Subcutaneous adipose tissue (tissue), 4 donors: ENCODE measurements around the gene TATDN3. TPM values are rescaled to one million over a fixed set of nuclear protein-coding genes. Genes with fewer than 3 reads are reported as not detected.

Experiments used
- total RNA-seq, 4 donors: library from RNA; depleted of rRNA; stranded (reverse); fragments of >200 nt; gene quantifications; one replicate each; pipeline ENCODE4 v1.1.0, GENCODE V29; 2016
- TF ChIP-seq, protein P1 (sequence below): fragments of 450-650 bp; IDR thresholded peaks from one replicate; pipeline ENCODE4 v1.5.1; 2016; ENCODE audit warnings: low read depth, mild to moderate bottlenecking, control low read depth, antibody characterized with exemption, moderate library complexity

Gene TATDN3
- total RNA-seq, 4 donors from 2014 or later: 16.1 to 27.1 (median 22.7) TPM

GRCh38 chr1:212780759-212781158, 10.9 kb upstream of the TATDN3 start:
- TF ChIP-seq, protein P1, sequence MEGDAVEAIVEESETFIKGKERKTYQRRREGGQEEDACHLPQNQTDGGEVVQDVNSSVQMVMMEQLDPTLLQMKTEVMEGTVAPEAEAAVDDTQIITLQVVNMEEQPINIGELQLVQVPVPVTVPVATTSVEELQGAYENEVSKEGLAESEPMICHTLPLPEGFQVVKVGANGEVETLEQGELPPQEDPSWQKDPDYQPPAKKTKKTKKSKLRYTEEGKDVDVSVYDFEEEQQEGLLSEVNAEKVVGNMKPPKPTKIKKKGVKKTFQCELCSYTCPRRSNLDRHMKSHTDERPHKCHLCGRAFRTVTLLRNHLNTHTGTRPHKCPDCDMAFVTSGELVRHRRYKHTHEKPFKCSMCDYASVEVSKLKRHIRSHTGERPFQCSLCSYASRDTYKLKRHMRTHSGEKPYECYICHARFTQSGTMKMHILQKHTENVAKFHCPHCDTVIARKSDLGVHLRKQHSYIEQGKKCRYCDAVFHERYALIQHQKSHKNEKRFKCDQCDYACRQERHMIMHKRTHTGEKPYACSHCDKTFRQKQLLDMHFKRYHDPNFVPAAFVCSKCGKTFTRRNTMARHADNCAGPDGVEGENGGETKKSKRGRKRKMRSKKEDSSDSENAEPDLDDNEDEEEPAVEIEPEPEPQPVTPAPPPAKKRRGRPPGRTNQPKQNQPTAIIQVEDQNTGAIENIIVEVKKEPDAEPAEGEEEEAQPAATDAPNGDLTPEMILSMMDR: no peak

DNA sequence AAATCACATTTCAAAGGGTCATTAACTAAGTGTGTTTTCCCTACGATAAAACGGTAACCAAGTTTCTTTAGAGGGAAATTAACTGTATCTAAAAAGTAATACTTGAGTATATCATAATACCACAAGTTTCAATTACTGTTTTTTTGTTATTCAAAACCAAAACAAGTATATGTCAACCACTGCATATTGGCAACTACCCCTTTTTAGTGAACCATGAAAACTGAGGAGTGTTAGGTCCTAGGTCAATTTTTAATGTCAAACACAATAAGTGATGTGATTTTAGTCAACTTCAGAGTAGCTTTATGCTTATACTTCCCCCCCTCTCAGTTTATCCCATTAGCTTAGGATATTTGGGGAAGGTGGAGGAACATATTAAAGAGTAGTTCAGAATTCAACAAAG, 10.5 kb upstream of the TATDN3 start:
- TF ChIP-seq, protein P1: no peak

- TF ChIP-seq, protein P1: no peak
Observed at GRCh38 chr1:212782422-212783154, 9.1 kb upstream of the TATDN3 start.

GRCh38 chr1:212783976-212784375, 7.7 kb upstream of the TATDN3 start:
- TF ChIP-seq, protein P1: no peak

GRCh38 chr1:212785871-212786270, 5.8 kb upstream of the TATDN3 start:
- TF ChIP-seq, protein P1: no peak

GRCh38 chr1:212791261-212791675, 426 bp upstream of the TATDN3 start:
- TF ChIP-seq, protein P1: no peak

DNA sequence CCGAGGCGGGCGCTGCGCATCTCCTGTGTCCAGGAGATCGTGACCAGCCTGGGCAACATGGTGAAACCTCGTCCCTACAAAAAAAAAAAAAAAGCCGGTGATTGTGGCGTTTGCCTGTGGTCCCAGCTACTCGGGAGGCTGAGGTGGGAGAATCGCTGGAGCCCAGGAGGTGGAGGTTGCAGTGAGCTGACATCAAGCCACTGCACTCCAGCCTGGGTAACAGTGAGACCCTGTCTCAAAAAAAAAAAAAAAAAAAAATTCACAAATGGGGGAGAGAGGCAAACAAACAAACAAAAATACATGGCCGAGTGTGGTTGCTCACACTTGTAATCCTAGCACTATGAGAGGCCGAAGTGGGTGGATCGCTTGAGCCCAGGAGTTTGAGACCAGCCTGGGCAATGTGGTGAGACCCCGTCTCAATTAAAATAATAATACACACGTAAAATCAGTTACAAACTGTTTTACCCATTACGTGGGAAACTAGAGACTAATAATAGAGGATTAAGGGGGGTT, 758 bp downstream of the TATDN3 start:
- TF ChIP-seq, protein P1: no peak
